T-helper 17 cell (primary cell): ENCODE measurements around the gene FHOD3. TPM values are rescaled to one million over a fixed set of nuclear protein-coding genes. Genes with fewer than 3 reads are reported as not detected.

Experiments used
- ATAC-seq: fragments of 150-1000 bp; cut with Tn5 transposase; 2 replicates; pipeline ENCODE4 v1.10.0; 2021; ENCODE audit warnings: mild to moderate bottlenecking, moderate library complexity
- DNase-seq, 3 donors: peaks; one replicate each; pipeline versions ENCODE4 v3.0.0 to v3.0.0-alpha.2; 2020 to 2021
- H3K9me3 ChIP-seq: one replicate; pipeline ENCODE4 v1.7.0; 2013; ENCODE audit warnings: low read length, mild to moderate bottlenecking; ENCODE audit not compliant: control insufficient read depth, poor library complexity, severe bottlenecking
- H3K27ac Mint-ChIP-seq: one replicate; pipeline ENCODE4 v1.8.0; 2022; ENCODE audit warnings: mild to moderate bottlenecking, moderate library complexity, mixed read lengths
- H3K27me3 Mint-ChIP-seq: one replicate; pipeline ENCODE4 v1.8.0; 2022; ENCODE audit warnings: mixed read lengths
- H3K36me3 Mint-ChIP-seq: one replicate; pipeline ENCODE4 v1.8.0; 2022; ENCODE audit warnings: low read depth, mixed read lengths
- H3K4me1 Mint-ChIP-seq: one replicate; pipeline ENCODE4 v1.8.0; 2022; ENCODE audit warnings: mild to moderate bottlenecking, mixed read lengths
- H3K4me3 Mint-ChIP-seq: one replicate; pipeline ENCODE4 v1.8.0; 2022; ENCODE audit warnings: mild to moderate bottlenecking, moderate library complexity, mixed read lengths
- total RNA-seq, 4 donors: library from RNA in 2 of 4; stranded (reverse) in 2 of 4; gene quantifications; one replicate each; pipeline ENCODE4 v1.2.3 and lab custom pipeline; 2022 to 2026

The FHOD3 gene
- total RNA-seq, 2 donors from 2014 or later: not detected

DNA sequence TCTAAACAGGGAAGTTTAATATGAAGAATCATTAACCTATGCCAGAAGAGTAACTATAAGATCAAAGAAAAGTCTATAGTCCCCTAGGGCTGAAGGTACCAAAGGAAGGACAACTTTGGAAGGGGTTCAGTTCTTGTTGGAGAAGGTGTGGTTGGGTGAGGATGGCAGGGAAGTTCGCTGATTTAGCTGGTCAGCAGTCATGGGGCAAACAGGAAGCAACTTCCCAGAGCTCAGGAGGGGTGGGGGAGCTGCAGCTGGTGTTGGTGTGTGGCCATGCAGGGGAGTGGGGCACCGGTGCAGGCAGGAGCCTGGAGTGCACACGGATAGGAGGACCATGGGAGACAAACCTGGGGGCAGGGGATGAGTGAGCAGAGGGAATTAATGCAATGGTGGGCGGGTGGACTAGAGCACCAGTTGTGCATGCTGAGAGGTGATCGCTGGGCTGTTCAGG, 34.0 kb downstream of the FHOD3 start:
- Mint-ChIP-seq H3K36me3 (no peaks in the 10 kb centered on the region), H3K27me3 (peaks cover 43% of the 10 kb centered on the region), H3K27ac (no peak overlapping the region), H3K4me1 (peaks cover 2% of the 10 kb centered on the region), H3K4me3 (no peak overlapping the region)
- DNase-seq (no peak), ATAC-seq (no peak)
- H3K9me3 ChIP-seq: no peaks in the 10 kb centered on the region

- ATAC-seq (no peak), DNase-seq (no peak)
- H3K27ac Mint-ChIP-seq: no peak overlapping the region
- no peak overlapping the region for H3K4me3 Mint-ChIP-seq
- peaks cover 48% of the 10 kb centered on the region for H3K27me3 Mint-ChIP-seq
- H3K36me3 Mint-ChIP-seq: no peaks in the 10 kb centered on the region
- H3K4me1 Mint-ChIP-seq: peaks cover 2% of the 10 kb centered on the region
- no peaks in the 10 kb centered on the region for H3K9me3 ChIP-seq
Observed at GRCh38 chr18:36333414-36333813, 35.9 kb downstream of the FHOD3 start.

GRCh38 chr18:36334798-36335197, 37.3 kb downstream of the FHOD3 start:
- Mint-ChIP-seq H3K4me3 (no peak overlapping the region), H3K27ac (no peak overlapping the region), H3K36me3 (no peaks in the 10 kb centered on the region), H3K4me1 (peaks cover 2% of the 10 kb centered on the region), H3K27me3 (peaks cover 34% of the 10 kb centered on the region)
- no peak for ATAC-seq
- no peak for DNase-seq
- no peaks in the 10 kb centered on the region for H3K9me3 ChIP-seq

GRCh38 chr18:36335476-36336279, 38.2 kb downstream of the FHOD3 start:
- no peaks in the 10 kb centered on the region for H3K36me3 Mint-ChIP-seq
- DNase-seq (no peak), ATAC-seq (no peak)
- H3K9me3 ChIP-seq: no peaks in the 10 kb centered on the region
- no peaks in the 10 kb centered on the region for H3K4me1 Mint-ChIP-seq
- no peak overlapping the region for H3K4me3 Mint-ChIP-seq
- H3K27ac Mint-ChIP-seq: no peak overlapping the region
- H3K27me3 Mint-ChIP-seq: peaks cover 27% of the 10 kb centered on the region

- no peaks in the 10 kb centered on the region for H3K9me3 ChIP-seq
- no peak overlapping the region for H3K27ac Mint-ChIP-seq
- peaks cover 16% of the 10 kb centered on the region for H3K27me3 Mint-ChIP-seq
- ATAC-seq (no peak), DNase-seq (no peak)
- H3K4me3 Mint-ChIP-seq: no peak overlapping the region
- H3K36me3 Mint-ChIP-seq: no peaks in the 10 kb centered on the region
- no peaks in the 10 kb centered on the region for H3K4me1 Mint-ChIP-seq
Observed at GRCh38 chr18:36337679-36338402, 40.3 kb downstream of the FHOD3 start.

DNA sequence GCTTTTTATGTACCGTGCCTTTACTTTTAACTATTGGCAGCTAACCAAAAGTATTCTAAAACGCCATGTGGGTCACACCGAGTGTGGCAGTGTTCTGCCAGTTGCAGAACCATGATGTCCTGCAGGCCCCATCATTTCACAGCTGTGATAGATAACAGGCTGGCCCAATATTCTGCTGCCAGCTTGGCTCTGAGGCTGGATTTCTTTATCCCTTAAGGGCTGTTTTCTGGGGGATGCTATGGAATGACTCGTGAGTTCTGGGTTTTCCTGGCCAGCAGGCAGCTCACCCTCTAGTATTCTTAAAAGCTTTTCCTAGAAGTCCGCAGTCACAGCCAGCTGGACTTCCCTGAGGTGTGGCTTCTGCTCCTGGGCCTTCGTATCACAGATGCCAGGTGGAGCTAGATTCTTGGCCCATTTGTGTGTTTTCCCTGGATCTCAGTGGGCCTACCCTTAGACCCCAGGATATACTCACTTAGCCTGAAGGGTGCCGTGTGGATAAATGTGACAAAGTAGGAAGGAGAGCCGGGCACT, 41.0 kb downstream of the FHOD3 start:
- Mint-ChIP-seq H3K4me1 (no peaks in the 10 kb centered on the region), H3K4me3 (no peak overlapping the region), H3K36me3 (no peaks in the 10 kb centered on the region), H3K27ac (no peak overlapping the region), H3K27me3 (peaks cover 14% of the 10 kb centered on the region)
- H3K9me3 ChIP-seq: no peaks in the 10 kb centered on the region
- DNase-seq: no peak
- ATAC-seq: no peak

- H3K27ac Mint-ChIP-seq: no peak overlapping the region
Observed at GRCh38 chr18:36340246-36340645, 42.7 kb downstream of the FHOD3 start.

DNA sequence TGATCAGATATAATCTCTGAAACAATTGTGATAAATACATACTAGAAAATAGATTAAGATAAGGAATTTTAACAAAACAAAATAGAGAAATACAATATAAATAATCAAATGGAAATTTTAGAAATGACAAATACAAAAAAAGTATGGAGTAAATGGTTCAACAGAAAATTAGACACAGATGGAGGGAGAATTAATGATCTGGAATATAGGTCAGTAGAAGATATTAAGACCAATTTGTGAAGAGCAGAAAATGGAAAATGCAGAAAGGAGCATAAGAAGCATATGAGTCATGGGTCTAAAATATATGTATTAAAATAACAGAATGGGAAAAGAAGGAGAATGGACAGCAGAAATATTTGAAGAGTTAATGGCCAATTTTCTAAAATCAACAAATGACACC, 44.4 kb downstream of the FHOD3 start:
- Mint-ChIP-seq H3K4me3 (no peak overlapping the region), H3K27ac (no peak overlapping the region), H3K27me3 (peaks cover 20% of the 10 kb centered on the region), H3K36me3 (no peaks in the 10 kb centered on the region), H3K4me1 (no peaks in the 10 kb centered on the region)
- no peak for ATAC-seq
- H3K9me3 ChIP-seq: no peaks in the 10 kb centered on the region
- DNase-seq: no peak

More at GRCh38 chr18:36340246-36340645, 42.7 kb downstream of the FHOD3 start:
- DNase-seq (no peak), ATAC-seq (no peak)
- Mint-ChIP-seq H3K27me3 (peaks cover 17% of the 10 kb centered on the region), H3K36me3 (no peaks in the 10 kb centered on the region), H3K4me3 (no peak overlapping the region), H3K4me1 (no peaks in the 10 kb centered on the region)
- no peaks in the 10 kb centered on the region for H3K9me3 ChIP-seq

- no peaks in the 10 kb centered on the region for H3K9me3 ChIP-seq
- Mint-ChIP-seq H3K27me3 (peaks cover 58% of the 10 kb centered on the region), H3K4me1 (no peaks in the 10 kb centered on the region), H3K36me3 (peaks cover 2% of the 10 kb centered on the region), H3K27ac (no peak overlapping the region), H3K4me3 (no peak overlapping the region)
- no peak for DNase-seq
- no peak for ATAC-seq
Observed at GRCh38 chr18:36348331-36348730, 50.8 kb downstream of the FHOD3 start.

DNA sequence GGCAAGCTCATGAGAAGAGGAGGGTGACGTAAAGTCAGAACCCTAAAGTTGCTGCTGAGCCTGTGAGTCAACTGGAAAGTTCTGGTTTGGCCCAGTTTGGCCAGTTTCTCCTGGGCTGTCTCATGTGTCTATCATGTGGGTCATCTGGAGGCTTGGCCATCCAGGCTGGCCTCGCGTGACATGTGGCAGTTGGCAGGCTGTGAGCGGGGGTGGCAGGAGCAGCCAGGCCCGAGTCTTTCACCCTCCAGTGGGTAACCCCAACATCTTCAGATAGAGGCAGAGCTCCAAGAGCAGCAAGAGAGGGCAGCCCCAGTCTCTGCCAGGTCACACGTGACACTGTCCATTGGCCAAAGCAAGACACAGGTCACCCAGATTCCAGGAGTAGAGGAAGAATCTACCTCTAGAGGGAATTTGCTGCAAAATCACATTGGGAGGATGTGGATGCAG, 51.5 kb downstream of the FHOD3 start:
- Mint-ChIP-seq H3K27ac (no peak overlapping the region), H3K4me1 (no peaks in the 10 kb centered on the region), H3K36me3 (peaks cover 2% of the 10 kb centered on the region), H3K4me3 (no peak overlapping the region), H3K27me3 (peaks cover 52% of the 10 kb centered on the region)
- ATAC-seq (no peak), DNase-seq (no peak)
- no peaks in the 10 kb centered on the region for H3K9me3 ChIP-seq

GRCh38 chr18:36349552-36349951, 52.0 kb downstream of the FHOD3 start:
- Mint-ChIP-seq H3K4me3 (no peak overlapping the region), H3K36me3 (peaks cover 2% of the 10 kb centered on the region), H3K4me1 (no peaks in the 10 kb centered on the region), H3K27me3 (peaks cover 49% of the 10 kb centered on the region), H3K27ac (no peak overlapping the region)
- DNase-seq (no peak), ATAC-seq (no peak)
- H3K9me3 ChIP-seq: no peaks in the 10 kb centered on the region

GRCh38 chr18:36350251-36350651, 52.7 kb downstream of the FHOD3 start:
- Mint-ChIP-seq H3K27me3 (peaks cover 52% of the 10 kb centered on the region), H3K4me1 (no peaks in the 10 kb centered on the region), H3K27ac (no peak overlapping the region), H3K36me3 (peaks cover 2% of the 10 kb centered on the region), H3K4me3 (no peak overlapping the region)
- H3K9me3 ChIP-seq: no peaks in the 10 kb centered on the region
- DNase-seq: no peak
- no peak for ATAC-seq

DNA sequence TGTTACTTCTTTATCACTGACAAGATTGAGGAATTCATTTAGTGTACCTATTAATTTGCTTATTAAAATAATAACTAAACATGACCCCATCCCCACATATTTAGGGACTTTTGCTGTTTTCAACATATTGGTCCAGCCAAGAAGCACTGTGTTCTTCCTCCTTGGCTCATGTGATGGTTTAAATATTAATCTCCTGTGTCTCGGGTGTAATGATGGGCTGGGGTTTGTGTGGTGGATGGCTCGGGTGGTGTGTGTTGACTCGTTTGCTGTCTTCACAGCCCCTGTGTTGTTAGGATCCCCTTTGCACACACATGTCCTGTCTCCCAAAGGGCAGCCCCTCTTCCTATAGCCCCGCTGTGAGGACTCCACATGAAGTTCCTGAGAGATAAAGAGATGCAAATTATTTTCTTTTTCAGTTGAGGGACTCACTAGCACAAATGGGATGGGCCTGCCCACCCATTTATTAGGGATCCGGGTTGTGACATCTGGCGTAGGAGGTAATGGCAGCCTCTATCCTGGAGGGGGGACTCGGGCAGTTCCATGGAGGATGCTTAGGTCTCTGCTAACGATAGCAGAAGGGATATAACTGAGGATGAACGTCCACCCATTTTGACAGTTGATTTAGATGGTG, 53.4 kb downstream of the FHOD3 start:
- Mint-ChIP-seq H3K27ac (no peak overlapping the region), H3K4me3 (no peak overlapping the region), H3K4me1 (no peaks in the 10 kb centered on the region), H3K27me3 (peaks cover 55% of the 10 kb centered on the region), H3K36me3 (peaks cover 2% of the 10 kb centered on the region)
- DNase-seq (no peak), ATAC-seq (no peak)
- H3K9me3 ChIP-seq: no peaks in the 10 kb centered on the region
